Measurements from ENCODE around the gene TBX1. TPM values are rescaled to one million over a fixed set of nuclear protein-coding genes. Genes with fewer than 3 reads are reported as not detected.

The TBX1 gene
- total RNA-seq, 3 donors from 2014 or later, result 0.96 to 9.2 (median 2.9) TPM

GRCh38 chr22:19807161-19807913 lies 46.8 kb downstream of the TBX1 start:
- peak in 1 of 2 donors; percentile 44 for DNase-seq (ENCODE audit: low spot score in 2 of 2)
- Histone ChIP-seq H3K9me3 (no peaks in the 10 kb centered on the region), H3K27ac (no peak overlapping the region), H3K4me3 (no peak overlapping the region), H3K36me3 (no peaks in the 10 kb centered on the region), H3K4me1 (peaks cover 5 to 7% of the 10 kb centered on the region in 2 donors), H3K27me3 (no peaks in the 10 kb centered on the region)
- intact Hi-C loops (cut with DNase I; ENCODE audit: low total_unique reads), result no loop called here
- TF ChIP-seq CTCF (IDR thresholded peaks at IDR 0.05) (no peak), POLR2AphosphoS5 (IDR thresholded peaks at IDR 0.05) (no peak)

- peak in 1 of 2 donors; percentile 36 for DNase-seq (ENCODE audit: low spot score in 2 of 2)
- Histone ChIP-seq H3K4me1 (peaks cover 5 to 7% of the 10 kb centered on the region in 2 donors), H3K36me3 (no peaks in the 10 kb centered on the region), H3K4me3 (no peak overlapping the region), H3K27me3 (no peaks in the 10 kb centered on the region), H3K9me3 (no peaks in the 10 kb centered on the region), H3K27ac (no peak overlapping the region)
- intact Hi-C loops (cut with DNase I; ENCODE audit: low total_unique reads), result no loop called here
- TF ChIP-seq CTCF (IDR thresholded peaks at IDR 0.05) (no peak), POLR2A (IDR thresholded peaks at IDR 0.05) (no peak), POLR2AphosphoS5 (IDR thresholded peaks at IDR 0.05) (no peak)
Measured at GRCh38 chr22:19807914-19808872, 47.6 kb downstream of the TBX1 start.

GRCh38 chr22:19808873-19809478 lies 48.4 kb downstream of the TBX1 start:
- intact Hi-C loops (cut with DNase I; ENCODE audit: low total_unique reads), result no loop called here
- H3K4me1 ChIP-seq, result peaks cover 5 to 7% of the 10 kb centered on the region in 2 donors
- H3K36me3 ChIP-seq, result no peaks in the 10 kb centered on the region
- peak in 1 of 2 donors; percentile 36 for DNase-seq (ENCODE audit: low spot score in 2 of 2)
- no peak overlapping the region for H3K4me3 ChIP-seq
- no peak overlapping the region for H3K27ac ChIP-seq
- TF ChIP-seq CTCF (IDR thresholded peaks at IDR 0.05) (no peak), POLR2AphosphoS5 (IDR thresholded peaks at IDR 0.05) (no peak), POLR2A (IDR thresholded peaks at IDR 0.05) (no peak)
- H3K27me3 ChIP-seq, result no peaks in the 10 kb centered on the region
- no peaks in the 10 kb centered on the region for H3K9me3 ChIP-seq

- H3K9me3 ChIP-seq, result no peaks in the 10 kb centered on the region
- no peak overlapping the region for H3K4me3 ChIP-seq
- intact Hi-C loops (cut with DNase I; ENCODE audit: low total_unique reads), result no loop called here
- H3K4me1 ChIP-seq, result peaks cover 5 to 7% of the 10 kb centered on the region in 2 donors
- no peak overlapping the region for H3K27ac ChIP-seq
- TF ChIP-seq CTCF (IDR thresholded peaks at IDR 0.05) (no peak), POLR2A (IDR thresholded peaks at IDR 0.05) (no peak), POLR2AphosphoS5 (IDR thresholded peaks at IDR 0.05) (no peak)
- H3K27me3 ChIP-seq, result no peaks in the 10 kb centered on the region
- H3K36me3 ChIP-seq, result no peaks in the 10 kb centered on the region
- DNase-seq (ENCODE audit: low spot score in 2 of 2), result no peak
Measured at GRCh38 chr22:19809741-19810140, 49.2 kb downstream of the TBX1 start.
